Measurements from ENCODE around the gene DCUN1D3.
A peak's percentile ranks its signal among the peaks of the same experiment; 100 is the strongest.
"Not testable (repeated sequence)": the region's sequence is repeated elsewhere in the genome, so short reads cannot be mapped to it uniquely, and the experiment has no call there.

Gene DCUN1D3

DNA sequence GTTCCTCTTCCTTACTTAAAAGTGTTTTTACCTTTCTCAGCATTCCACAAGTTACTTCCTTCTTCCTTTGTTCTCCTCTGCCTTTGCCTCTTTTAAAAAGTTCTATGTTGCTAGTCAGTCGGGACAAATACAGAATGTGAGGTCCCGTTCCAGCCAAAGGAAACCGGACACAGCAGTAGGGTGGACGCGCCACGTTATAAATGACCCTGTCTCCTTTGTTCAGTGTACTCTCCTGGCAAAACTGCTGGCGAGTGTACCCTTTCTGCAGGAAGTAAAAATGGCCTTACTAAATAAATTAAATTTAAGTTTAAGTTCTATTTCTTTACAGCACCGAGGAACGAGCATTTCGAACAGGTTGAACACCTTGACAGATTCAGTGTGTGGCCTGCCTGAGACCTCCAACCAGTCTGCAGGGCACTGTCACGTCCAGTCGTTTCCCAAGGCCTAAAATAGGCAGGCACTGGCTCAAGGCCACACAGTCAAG is 94.4 kb downstream of the DCUN1D3 start:
- H3K36me3 ChIP-seq (ENCODE audit: control insufficient read depth, insufficient read depth, low read length); H3K9me3 ChIP-seq (ENCODE audit: control insufficient read depth, low read length); H3K4me1 ChIP-seq (ENCODE audit: control insufficient read depth, insufficient read depth, low read length, poor library complexity, severe bottlenecking): not testable (repeated sequence)
- H3K27ac ChIP-seq (ENCODE audit: low read depth, low read length, severe bottlenecking): peak overlapping the region; percentile 86
- 21 to 33% methylated on average over 11 of the region's 12 CpGs for WGBS, 2 experiments (ENCODE audit: insufficient coverage in 2 of 2)
- H3K4me3 ChIP-seq (ENCODE audit: extremely low read depth, insufficient read depth, low read length, poor library complexity, severe bottlenecking): peak overlapping the region; percentile 70
